HEK293 (cell line): ENCODE data around the gene EDAR.

ENCODE experiments used
- CTCF ChIA-PET: fragments of 350-600 bp; formaldehyde crosslinking; extraction: SDS; loops from one replicate; lab custom pipeline; 2021; ENCODE audit warnings: antibody characterized with exemption; lab: Yijun Ruan, JAX
- POLR2A ChIA-PET: fragments of 300-600 bp; formaldehyde crosslinking; extraction: SDS; loops from one replicate; lab custom pipeline; 2020; ENCODE audit warnings: antibody characterized with exemption, inconsistent platforms; lab: Yijun Ruan, JAX
- H3K27ac ChIP-seq: fragments of 200-500 bp; sonication (Bioruptor generic); 2 replicates; pipeline ENCODE4 v1.5.1; 2014; ENCODE audit warnings: low read depth, low read length, control low read depth, inconsistent platforms; ENCODE audit errors: extremely low read depth
- H3K36me3 ChIP-seq, 2 experiments: fragments of 200-500 bp in 1 of 2; sonication (Bioruptor generic) in 1 of 2; 1 replicate in 1 of 2; 2 replicates in 1 of 2; pipeline ENCODE4 v1.5.1; 2014 to 2017; ENCODE audit warnings: inconsistent platforms in 2 of 2, low read length in 2 of 2; ENCODE audit not compliant: control insufficient read depth in 2 of 2, insufficient read depth in 1 of 2
- H3K4me1 ChIP-seq: fragments of 200-500 bp; sonication (Bioruptor generic); 2 replicates; pipeline ENCODE4 v1.5.1; 2014; ENCODE audit warnings: mild to moderate bottlenecking, low read length, inconsistent platforms; ENCODE audit not compliant: control insufficient read depth, insufficient read depth
- H3K4me3 ChIP-seq: 2 replicates; pipeline ENCODE4 v1.5.1; 2011; ENCODE audit warnings: low read depth, mild to moderate bottlenecking, control low read depth, low read length, moderate library complexity
- H3K9me3 ChIP-seq: fragments of 200-500 bp; sonication (Bioruptor generic); 2 replicates; pipeline ENCODE4 v1.5.1; 2014; ENCODE audit warnings: low read depth, low read length, inconsistent platforms; ENCODE audit not compliant: control insufficient read depth, insufficient read depth
- ELK4 ChIP-seq: IDR thresholded peaks from 2 replicates; pipeline ENCODE4 v1.6.1; 2011; ENCODE audit warnings: mild to moderate bottlenecking, low read depth, low read length, borderline replicate concordance
- GLI2 ChIP-seq: fragments of 450-650 bp; formaldehyde crosslinking; IDR thresholded peaks from 2 replicates; pipeline ENCODE4; 2017; ENCODE audit warnings: missing biosample characterization, missing genetic modification characterization, low read depth, borderline replicate concordance
- GLIS1 ChIP-seq: fragments of 450-650 bp; formaldehyde crosslinking; IDR thresholded peaks from 2 replicates; pipeline ENCODE4 v1.5.1; 2016; ENCODE audit warnings: missing biosample characterization, missing genetic modification characterization
- OVOL3 ChIP-seq: fragments of 450-650 bp; formaldehyde crosslinking; IDR thresholded peaks from 2 replicates; pipeline ENCODE4 v1.5.1; 2016; ENCODE audit warnings: missing biosample characterization, missing genetic modification characterization
- TRIM28 ChIP-seq: IDR thresholded peaks from 2 replicates; pipeline ENCODE4 v1.6.1; 2011; ENCODE audit warnings: low read length, control low read depth, borderline replicate concordance
- ZBTB6 ChIP-seq: fragments of 450-650 bp; formaldehyde crosslinking; IDR thresholded peaks from 2 replicates; pipeline ENCODE4 v1.5.1; 2017; ENCODE audit warnings: missing biosample characterization, missing genetic modification characterization
- ZBTB7A ChIP-seq: fragments of 450-650 bp; formaldehyde crosslinking; IDR thresholded peaks from 2 replicates; pipeline ENCODE4 v1.5.1; 2016; ENCODE audit warnings: low read depth, missing biosample characterization, missing genetic modification characterization
- ZBTB8A ChIP-seq: fragments of 450-650 bp; formaldehyde crosslinking; IDR thresholded peaks from 2 replicates; pipeline ENCODE4 v1.5.1; 2016; ENCODE audit warnings: missing biosample characterization, missing genetic modification characterization
- ZIC2 ChIP-seq: fragments of 450-650 bp; formaldehyde crosslinking; IDR thresholded peaks from 2 replicates; pipeline ENCODE4 v1.5.1; 2016; ENCODE audit warnings: missing biosample characterization, missing genetic modification characterization
- ZNF146 ChIP-seq: fragments of 450-650 bp; formaldehyde crosslinking; IDR thresholded peaks from 2 replicates; pipeline ENCODE4 v1.5.1; 2016; ENCODE audit warnings: missing biosample characterization, missing genetic modification characterization
- ZNF174 ChIP-seq: fragments of 450-650 bp; formaldehyde crosslinking; IDR thresholded peaks from 2 replicates; pipeline ENCODE4 v1.5.0; 2017; ENCODE audit warnings: missing biosample characterization, mild to moderate bottlenecking, missing genetic modification characterization
- ZNF223 ChIP-seq: fragments of 450-650 bp; formaldehyde crosslinking; IDR thresholded peaks from 2 replicates; pipeline ENCODE4 v1.5.1; 2016; ENCODE audit warnings: missing biosample characterization, missing genetic modification characterization
- ZNF280C ChIP-seq: fragments of 450-650 bp; formaldehyde crosslinking; IDR thresholded peaks from 2 replicates; pipeline ENCODE4 v1.5.1; 2016; ENCODE audit warnings: missing biosample characterization, missing genetic modification characterization
- ZNF37A ChIP-seq: fragments of 450-650 bp; IDR thresholded peaks from 2 replicates; pipeline ENCODE4 v1.5.1; 2018; ENCODE audit warnings: missing biosample characterization, missing genetic modification characterization
- ZNF426 ChIP-seq: fragments of 450-650 bp; formaldehyde crosslinking; IDR thresholded peaks from 2 replicates; pipeline ENCODE4 v1.5.1; 2017; ENCODE audit warnings: missing biosample characterization, missing genetic modification characterization, mild to moderate bottlenecking, inconsistent platforms, moderate library complexity
- ZNF529 ChIP-seq: fragments of 450-650 bp; formaldehyde crosslinking; IDR thresholded peaks from 2 replicates; pipeline ENCODE4 v1.5.1; 2017; ENCODE audit warnings: missing genetic modification characterization, missing biosample characterization; ENCODE audit not compliant: insufficient replicate concordance
- ZNF585B ChIP-seq: fragments of 450-650 bp; formaldehyde crosslinking; IDR thresholded peaks from 2 replicates; pipeline ENCODE4 v1.5.1; 2016; ENCODE audit warnings: missing biosample characterization, missing genetic modification characterization
- ZNF777 ChIP-seq: fragments of 450-650 bp; formaldehyde crosslinking; IDR thresholded peaks from 2 replicates; pipeline ENCODE4 v1.5.1; 2017; ENCODE audit warnings: missing biosample characterization, missing genetic modification characterization, borderline replicate concordance
- ZSCAN16 ChIP-seq: fragments of 450-650 bp; formaldehyde crosslinking; IDR thresholded peaks from 2 replicates; pipeline ENCODE4 v1.5.1; 2016; ENCODE audit warnings: missing biosample characterization, missing genetic modification characterization
- ZSCAN18 ChIP-seq: fragments of 450-650 bp; formaldehyde crosslinking; IDR thresholded peaks from 2 replicates; pipeline ENCODE4 v1.5.1; 2016; ENCODE audit warnings: missing biosample characterization, missing genetic modification characterization

Gene EDAR

GRCh38 chr2:108925286-108925685, 63.7 kb downstream of the EDAR start:
- TF ChIP-seq ZNF223 (tag by site-specific recombination) (no peak), ZNF777 (tag by site-specific recombination) (no peak), ELK4 (no peak), GLI2 (no peak), ZNF37A (no peak)
- no peaks in the 10 kb centered on the region for H3K4me1 ChIP-seq
- H3K4me3 ChIP-seq, result no peak overlapping the region
- H3K27ac ChIP-seq, result no peak overlapping the region
- ChIA-PET POLR2A (no interaction called here), CTCF (interaction anchor here (0.7 to 7.0 kb wide), 2 partner anchors 63 to 621 kb away, joined by 3 to 74 read pairs; partner anchors contain the start of gene EDAR)
- H3K9me3 ChIP-seq, result no peaks in the 10 kb centered on the region
- no peaks in the 10 kb centered on the region for H3K36me3 ChIP-seq

GRCh38 chr2:108924580-108925251, 64.3 kb downstream of the EDAR start:
- TF ChIP-seq ZNF585B (no peak), GLIS1 (tag by site-specific recombination) (peak; percentile 68)
- CTCF ChIA-PET, result interaction anchor here (0.7 to 7.0 kb wide), 3 partner anchors 9 to 621 kb away, joined by 3 to 74 read pairs (median 3); partner anchors contain the start of gene EDAR
- no peak overlapping the region for H3K27ac ChIP-seq
- POLR2A ChIA-PET, result no interaction called here
- no peaks in the 10 kb centered on the region for H3K36me3 ChIP-seq
- H3K9me3 ChIP-seq, result no peaks in the 10 kb centered on the region
- H3K4me1 ChIP-seq, result no peaks in the 10 kb centered on the region
- H3K4me3 ChIP-seq, result no peak overlapping the region

GRCh38 chr2:108923736-108924579, 65.1 kb downstream of the EDAR start:
- Histone ChIP-seq H3K36me3 (no peaks in the 10 kb centered on the region), H3K4me1 (no peaks in the 10 kb centered on the region), H3K4me3 (no peak overlapping the region), H3K9me3 (no peaks in the 10 kb centered on the region), H3K27ac (no peak overlapping the region)
- POLR2A ChIA-PET, result no interaction called here
- CTCF ChIA-PET, result interaction anchor here (1.0 kb wide), 1 partner anchor 204 kb away, joined by 3 read pairs; no protein-coding TSS in a partner anchor
- peak; percentile 64 for TF ChIP-seq ZIC2
- TF ChIP-seq ZBTB6 (tag by site-specific recombination), result peak; percentile 69
- TF ChIP-seq ZBTB7A (tag by site-specific recombination), result no peak
- no peak for TF ChIP-seq ZNF426 (tag by site-specific recombination)
- no peak for TF ChIP-seq ZSCAN16

GRCh38 chr2:108923019-108923700, 65.9 kb downstream of the EDAR start:
- CTCF ChIA-PET, result interaction anchor here (1.0 kb wide), 1 partner anchor 205 kb away, joined by 3 read pairs; no protein-coding TSS in a partner anchor
- no peak overlapping the region for H3K27ac ChIP-seq
- TF ChIP-seq ZNF146 (tag by site-specific recombination) (no peak), ZNF529 (no peak), ZBTB8A (tag by site-specific recombination) (no peak), ZSCAN18 (no peak), ZNF280C (tag by site-specific recombination) (no peak), TRIM28 (no peak), ZNF174 (tag by site-specific recombination) (no peak), OVOL3 (no peak)
- TF ChIP-seq, all 188 proteins: peak for 0
- Histone ChIP-seq H3K4me1 (no peaks in the 10 kb centered on the region), H3K36me3 (no peaks in the 10 kb centered on the region), H3K4me3 (no peak overlapping the region), H3K9me3 (no peaks in the 10 kb centered on the region)
- POLR2A ChIA-PET, result no interaction called here
